Measurements from ENCODE around the gene GANC. TPM values are rescaled to one million over a fixed set of nuclear protein-coding genes. Genes with fewer than 3 reads are reported as not detected.
"Not testable (repeated sequence)": the region's sequence is repeated elsewhere in the genome, so short reads cannot be mapped to it uniquely, and the experiment has no call there.

Gene GANC, protein sequence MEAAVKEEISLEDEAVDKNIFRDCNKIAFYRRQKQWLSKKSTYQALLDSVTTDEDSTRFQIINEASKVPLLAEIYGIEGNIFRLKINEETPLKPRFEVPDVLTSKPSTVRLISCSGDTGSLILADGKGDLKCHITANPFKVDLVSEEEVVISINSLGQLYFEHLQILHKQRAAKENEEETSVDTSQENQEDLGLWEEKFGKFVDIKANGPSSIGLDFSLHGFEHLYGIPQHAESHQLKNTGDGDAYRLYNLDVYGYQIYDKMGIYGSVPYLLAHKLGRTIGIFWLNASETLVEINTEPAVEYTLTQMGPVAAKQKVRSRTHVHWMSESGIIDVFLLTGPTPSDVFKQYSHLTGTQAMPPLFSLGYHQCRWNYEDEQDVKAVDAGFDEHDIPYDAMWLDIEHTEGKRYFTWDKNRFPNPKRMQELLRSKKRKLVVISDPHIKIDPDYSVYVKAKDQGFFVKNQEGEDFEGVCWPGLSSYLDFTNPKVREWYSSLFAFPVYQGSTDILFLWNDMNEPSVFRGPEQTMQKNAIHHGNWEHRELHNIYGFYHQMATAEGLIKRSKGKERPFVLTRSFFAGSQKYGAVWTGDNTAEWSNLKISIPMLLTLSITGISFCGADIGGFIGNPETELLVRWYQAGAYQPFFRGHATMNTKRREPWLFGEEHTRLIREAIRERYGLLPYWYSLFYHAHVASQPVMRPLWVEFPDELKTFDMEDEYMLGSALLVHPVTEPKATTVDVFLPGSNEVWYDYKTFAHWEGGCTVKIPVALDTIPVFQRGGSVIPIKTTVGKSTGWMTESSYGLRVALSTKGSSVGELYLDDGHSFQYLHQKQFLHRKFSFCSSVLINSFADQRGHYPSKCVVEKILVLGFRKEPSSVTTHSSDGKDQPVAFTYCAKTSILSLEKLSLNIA (N-terminal part only)
- 10 to 100 TPM; 27.4 to 27.7 TPM for total RNA-seq

DNA sequence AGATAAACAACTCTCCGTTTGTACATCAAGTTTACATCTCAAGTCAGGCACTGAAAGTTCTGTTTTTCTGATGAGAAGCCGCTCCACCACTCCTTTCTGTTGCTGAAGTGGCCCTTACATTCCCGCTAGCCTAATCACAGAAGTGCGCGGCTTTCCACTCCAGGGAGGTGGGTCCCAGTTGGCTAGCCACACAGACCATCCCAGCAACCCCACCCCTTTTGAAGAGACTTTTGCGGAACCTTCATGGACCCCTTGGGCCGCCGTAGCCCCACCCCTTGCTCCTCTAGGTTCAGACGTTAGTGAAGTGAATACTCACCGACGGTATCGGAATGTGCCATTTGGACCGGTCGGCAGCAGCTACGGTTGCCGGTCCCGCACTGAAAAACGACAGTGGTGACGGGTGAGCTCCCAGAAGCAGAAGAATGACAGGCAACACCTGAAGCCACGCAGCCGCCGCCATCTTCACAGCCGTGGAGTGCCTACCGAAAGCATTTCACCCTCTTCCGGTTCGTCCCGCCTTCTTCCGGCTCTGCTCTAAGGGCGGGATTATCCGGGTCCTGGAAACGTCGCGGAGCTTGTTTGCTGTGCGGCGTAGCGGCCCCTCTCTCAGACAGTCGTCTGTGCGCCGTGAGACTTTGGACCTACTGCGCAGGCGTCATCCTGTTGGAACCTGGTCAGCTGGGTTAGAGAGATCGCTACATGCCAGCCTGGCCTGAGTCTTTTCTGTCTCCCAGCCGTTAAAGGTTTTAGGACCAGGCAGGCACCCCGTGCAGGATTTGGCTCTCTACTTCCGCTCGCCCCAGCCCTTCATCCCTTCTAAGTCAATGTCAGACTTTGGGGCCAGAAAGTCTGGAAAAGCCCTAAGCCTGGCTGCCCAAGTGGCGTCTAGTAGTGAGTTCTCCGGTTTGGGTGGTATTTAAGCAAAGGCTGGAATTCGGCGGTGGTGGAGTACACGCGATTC lies at the start of gene GANC, which contains the start of gene TMEM87A:
Gene GANC (plus strand): TSS at position 263 of the 961 bp plus-strand sequence. CDS start 1,281 bp downstream, outside the sequence.
Gene TMEM87A (minus strand): TSS at position 495 of the 961 bp plus-strand sequence. CDS start 35 bp downstream, at position 460.
- peak; percentile 98 for DNase-seq
- Mint-ChIP-seq H3K4me3 (peak within 1 kb of the TSS; percentile 99), H3K36me3 (ENCODE audit: low read depth) (peaks cover 17% of the 10 kb centered on the region), H3K9me3 (no peaks in the 10 kb centered on the region), H3K27ac (peak within 1 kb of the TSS; percentile 99), H3K4me1 (ENCODE audit: low read depth) (peaks cover 45% of the 10 kb centered on the region), H3K27me3 (ENCODE audit: low read depth) (no peaks in the 10 kb centered on the region)
- CTCF ChIA-PET, result no interaction called here
- intact Hi-C loops (cut with micrococcal nuclease), result loop anchor here (1.0 to 10.0 kb wide), 13 partner anchors 42 to 912 kb away; partner anchors contain the start of genes CCNDBP1, CDAN1, HAUS2 and LRRC57

DNA sequence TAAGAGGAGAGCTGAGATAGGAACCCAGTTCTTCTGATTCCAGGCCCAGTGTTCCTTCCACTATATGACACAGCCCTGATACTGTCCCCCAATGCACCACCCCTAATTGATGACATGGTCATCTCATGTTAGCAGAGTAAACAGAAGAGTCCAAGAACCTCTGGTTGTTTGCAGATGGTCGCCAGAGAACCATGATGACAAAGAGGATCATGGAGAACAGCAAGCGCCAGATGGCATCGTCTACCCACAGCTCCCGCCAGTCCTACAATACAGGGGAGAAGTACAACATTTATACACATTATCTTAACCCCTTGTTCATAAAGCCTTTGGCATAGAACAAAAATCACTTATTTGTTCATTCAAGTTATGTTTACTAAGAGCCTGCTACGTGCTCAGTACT lies 46.4 kb upstream of the GANC start:
- H3K4me1 Mint-ChIP-seq (ENCODE audit: low read depth), result no peaks in the 10 kb centered on the region
- no peaks in the 10 kb centered on the region for H3K27me3 Mint-ChIP-seq (ENCODE audit: low read depth)
- H3K9me3 Mint-ChIP-seq, result no peaks in the 10 kb centered on the region
- H3K27ac Mint-ChIP-seq, result no peak overlapping the region
- no peak overlapping the region for H3K4me3 Mint-ChIP-seq
- intact Hi-C loops (cut with micrococcal nuclease), result no loop called here
- CTCF ChIA-PET, result interaction anchor here (0.7 kb wide), 1 partner anchor 297 kb away, joined by 3 read pairs; no protein-coding TSS in a partner anchor
- H3K36me3 Mint-ChIP-seq (ENCODE audit: low read depth), result peaks cover 11% of the 10 kb centered on the region
- no peak for DNase-seq

DNA sequence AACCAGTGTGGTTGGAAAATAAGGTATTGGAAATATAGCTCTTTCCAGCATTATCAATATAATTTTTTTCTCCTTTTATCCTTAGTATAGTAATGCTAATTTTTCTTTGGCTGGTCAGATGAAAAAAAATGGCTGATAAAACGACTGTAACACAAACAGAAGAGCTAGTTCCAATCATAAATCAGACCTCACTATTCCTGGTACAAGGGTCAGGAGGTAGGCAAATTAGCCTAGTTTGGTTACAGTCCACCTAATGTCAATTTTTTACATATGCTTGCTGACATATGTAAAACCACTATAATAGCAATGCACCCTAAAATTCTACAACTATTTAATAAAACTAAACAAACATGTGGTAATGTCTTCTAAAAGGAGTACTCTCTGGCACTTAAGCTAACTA lies 45.0 kb upstream of the GANC start:
- intact Hi-C loops (cut with micrococcal nuclease), result no loop called here
- Mint-ChIP-seq H3K9me3 (no peaks in the 10 kb centered on the region), H3K4me3 (no peak overlapping the region), H3K36me3 (ENCODE audit: low read depth) (peaks cover 15% of the 10 kb centered on the region), H3K4me1 (ENCODE audit: low read depth) (no peaks in the 10 kb centered on the region), H3K27ac (no peak overlapping the region), H3K27me3 (ENCODE audit: low read depth) (no peaks in the 10 kb centered on the region)
- no peak for DNase-seq
- CTCF ChIA-PET, result interaction anchor here (0.6 to 0.7 kb wide), 2 partner anchors 9 to 14 kb away, joined by 5 to 7 read pairs; no protein-coding TSS in a partner anchor

DNA sequence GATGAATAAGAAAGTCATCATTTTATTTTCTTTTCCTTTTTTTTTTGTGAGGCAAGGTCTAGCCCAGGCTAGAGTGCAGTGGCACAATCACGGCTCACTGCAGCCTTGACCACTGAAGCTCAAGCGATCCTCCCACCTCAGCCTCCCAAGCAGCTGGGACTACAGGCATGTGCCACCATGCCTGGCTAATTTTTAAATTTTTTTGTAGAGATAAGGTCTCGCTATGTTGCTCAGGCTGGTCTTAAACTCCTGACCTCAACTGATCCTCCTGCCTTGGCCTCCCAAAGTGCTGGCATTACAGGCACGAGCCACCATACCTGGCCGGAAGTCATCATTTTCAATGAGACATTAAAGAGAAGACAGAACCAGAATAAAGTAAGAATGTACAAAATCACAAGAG lies 44.0 kb upstream of the GANC start:
- H3K4me3 Mint-ChIP-seq; H3K9me3 Mint-ChIP-seq; H3K27ac Mint-ChIP-seq; H3K4me1 Mint-ChIP-seq (ENCODE audit: low read depth); DNase-seq; H3K27me3 Mint-ChIP-seq (ENCODE audit: low read depth); intact Hi-C loops (cut with micrococcal nuclease): not testable (repeated sequence)
- CTCF ChIA-PET, result interaction anchor here (0.6 to 0.7 kb wide), 3 partner anchors 10 to 36 kb away, joined by 3 to 7 read pairs (median 5); no protein-coding TSS in a partner anchor
- H3K36me3 Mint-ChIP-seq (ENCODE audit: low read depth), result peaks cover 16% of the 10 kb centered on the region

DNA sequence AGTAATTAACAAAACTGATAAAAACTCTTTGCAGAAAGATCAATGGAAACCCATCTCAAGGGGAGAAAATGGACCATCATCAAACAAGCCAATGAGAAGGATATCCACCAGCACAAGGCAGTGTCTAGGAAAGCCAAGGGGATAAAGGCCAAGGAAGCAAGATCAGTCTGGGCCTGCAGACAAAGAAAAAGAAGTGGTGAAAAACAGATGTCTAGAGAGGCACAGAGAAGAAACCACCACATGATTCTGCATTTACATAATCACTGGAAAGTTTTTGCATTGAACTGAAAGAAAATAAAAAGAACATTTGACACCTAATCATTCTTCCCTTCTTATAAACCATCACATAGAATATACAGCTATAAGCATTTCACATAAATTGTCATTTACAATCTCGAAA lies 41.9 kb upstream of the GANC start:
- intact Hi-C loops (cut with micrococcal nuclease), result no loop called here
- CTCF ChIA-PET, result no interaction called here
- H3K9me3 Mint-ChIP-seq, result no peaks in the 10 kb centered on the region
- no peaks in the 10 kb centered on the region for H3K27me3 Mint-ChIP-seq (ENCODE audit: low read depth)
- H3K36me3 Mint-ChIP-seq (ENCODE audit: low read depth), result peaks cover 19% of the 10 kb centered on the region
- DNase-seq, result no peak
- no peak overlapping the region for H3K4me3 Mint-ChIP-seq
- no peak overlapping the region for H3K27ac Mint-ChIP-seq
- no peaks in the 10 kb centered on the region for H3K4me1 Mint-ChIP-seq (ENCODE audit: low read depth)

DNA sequence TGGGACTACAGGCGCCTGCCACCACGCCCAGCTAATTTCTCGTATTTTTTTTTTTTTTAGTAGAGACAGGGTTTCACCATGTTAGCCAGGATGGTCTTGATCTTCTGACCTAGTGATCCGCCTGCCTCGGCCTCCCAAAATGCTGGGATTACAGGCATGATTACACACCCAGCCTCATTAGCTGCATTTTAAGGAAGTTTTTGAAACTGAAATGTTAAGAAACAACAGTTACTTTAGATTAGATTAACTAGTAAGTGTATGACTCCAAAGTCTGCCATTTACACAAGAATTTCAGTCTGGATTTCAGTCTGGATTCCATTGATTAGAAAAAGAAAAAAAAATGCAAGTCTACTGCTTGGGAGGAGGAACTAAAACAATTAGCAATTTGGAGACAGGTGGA lies 40.4 kb upstream of the GANC start:
- intact Hi-C loops (cut with micrococcal nuclease), result no loop called here
- Mint-ChIP-seq H3K27me3 (ENCODE audit: low read depth) (no peaks in the 10 kb centered on the region), H3K27ac (no peak overlapping the region), H3K4me3 (no peak overlapping the region), H3K9me3 (no peaks in the 10 kb centered on the region), H3K36me3 (ENCODE audit: low read depth) (peaks cover 18% of the 10 kb centered on the region), H3K4me1 (ENCODE audit: low read depth) (peaks cover 2% of the 10 kb centered on the region)
- CTCF ChIA-PET, result no interaction called here
- DNase-seq, result no peak

DNA sequence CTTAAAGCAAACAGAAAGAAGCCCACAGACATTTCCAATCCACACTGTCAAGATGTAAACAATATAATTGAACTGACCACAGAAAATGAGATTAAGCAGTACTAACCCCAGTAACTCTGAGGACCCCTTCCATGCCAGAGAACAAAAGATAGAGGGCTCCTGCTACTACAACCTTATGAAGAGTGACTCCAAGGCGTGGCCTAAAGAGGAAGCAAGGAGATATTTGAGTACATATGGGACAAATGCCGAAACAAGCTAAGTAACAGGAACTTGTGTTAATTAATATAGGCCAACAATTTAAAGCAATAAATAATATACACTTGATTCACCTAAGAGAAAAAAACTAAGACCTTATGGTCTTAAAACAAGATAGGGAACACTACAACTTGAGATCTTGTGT lies 39.9 kb upstream of the GANC start:
- Mint-ChIP-seq H3K27ac (no peak overlapping the region), H3K4me3 (no peak overlapping the region), H3K36me3 (ENCODE audit: low read depth) (peaks cover 19% of the 10 kb centered on the region), H3K9me3 (no peaks in the 10 kb centered on the region), H3K27me3 (ENCODE audit: low read depth) (no peaks in the 10 kb centered on the region), H3K4me1 (ENCODE audit: low read depth) (peaks cover 2% of the 10 kb centered on the region)
- intact Hi-C loops (cut with micrococcal nuclease), result no loop called here
- CTCF ChIA-PET, result no interaction called here
- DNase-seq, result no peak

DNA sequence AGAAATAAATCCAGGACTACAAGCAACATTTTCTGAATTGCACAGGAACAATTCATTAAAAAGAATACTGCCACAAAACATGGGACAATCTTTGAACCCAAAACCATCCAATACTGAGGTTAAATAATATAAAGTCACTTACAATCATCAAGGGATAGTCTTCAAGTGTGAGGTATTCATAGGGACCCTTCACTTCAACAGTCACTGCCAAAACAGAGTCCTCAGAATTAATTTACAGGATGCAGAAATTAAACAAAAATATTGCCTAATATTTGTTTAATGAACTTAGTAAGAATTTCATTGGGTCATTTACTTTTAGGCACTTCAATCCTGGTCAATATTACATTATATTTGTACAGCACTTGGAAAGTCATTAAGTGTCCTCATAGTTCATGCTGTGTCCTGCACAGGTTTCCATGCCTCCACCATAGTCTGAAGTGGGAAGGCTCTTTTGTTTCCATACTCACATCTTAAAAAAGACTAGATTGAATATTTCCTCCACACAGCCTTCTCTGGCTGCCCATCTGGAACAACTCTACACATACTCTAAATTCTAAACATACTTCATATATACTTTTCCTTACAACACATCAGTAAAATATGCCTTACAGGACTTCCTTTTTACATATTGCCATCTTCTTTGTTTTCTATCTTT lies 33.3 kb upstream of the GANC start:
- no peak overlapping the region for H3K4me3 Mint-ChIP-seq
- H3K27me3 Mint-ChIP-seq (ENCODE audit: low read depth), result no peaks in the 10 kb centered on the region
- H3K9me3 Mint-ChIP-seq, result no peaks in the 10 kb centered on the region
- no peak for DNase-seq
- CTCF ChIA-PET, result no interaction called here
- intact Hi-C loops (cut with micrococcal nuclease), result no loop called here
- H3K36me3 Mint-ChIP-seq (ENCODE audit: low read depth), result peaks cover 28% of the 10 kb centered on the region
- H3K4me1 Mint-ChIP-seq (ENCODE audit: low read depth), result peaks cover 9% of the 10 kb centered on the region
- H3K27ac Mint-ChIP-seq, result no peak overlapping the region

DNA sequence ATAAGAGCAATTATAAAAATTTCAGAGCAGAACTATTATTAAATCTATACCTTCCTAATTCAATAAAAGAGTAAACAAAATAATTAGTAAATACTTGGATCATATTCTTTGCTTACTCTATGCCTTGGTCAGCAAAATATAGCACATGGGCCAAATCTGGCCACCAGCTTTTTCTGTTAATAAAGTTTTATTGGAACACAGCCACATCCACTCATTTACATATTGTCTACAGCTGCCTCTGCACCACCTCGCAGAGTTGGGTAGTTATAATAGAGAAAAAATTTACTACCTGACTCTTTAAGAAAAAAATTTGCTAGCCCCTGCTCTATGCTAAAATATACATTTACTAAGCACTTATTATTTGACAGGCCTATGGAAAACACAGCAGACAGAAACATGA lies 32.2 kb upstream of the GANC start:
- Mint-ChIP-seq H3K27me3 (ENCODE audit: low read depth) (no peaks in the 10 kb centered on the region), H3K9me3 (no peaks in the 10 kb centered on the region), H3K27ac (no peak overlapping the region), H3K36me3 (ENCODE audit: low read depth) (peaks cover 25% of the 10 kb centered on the region), H3K4me1 (ENCODE audit: low read depth) (peaks cover 11% of the 10 kb centered on the region), H3K4me3 (no peak overlapping the region)
- CTCF ChIA-PET, result no interaction called here
- DNase-seq, result no peak
- intact Hi-C loops (cut with micrococcal nuclease), result no loop called here

DNA sequence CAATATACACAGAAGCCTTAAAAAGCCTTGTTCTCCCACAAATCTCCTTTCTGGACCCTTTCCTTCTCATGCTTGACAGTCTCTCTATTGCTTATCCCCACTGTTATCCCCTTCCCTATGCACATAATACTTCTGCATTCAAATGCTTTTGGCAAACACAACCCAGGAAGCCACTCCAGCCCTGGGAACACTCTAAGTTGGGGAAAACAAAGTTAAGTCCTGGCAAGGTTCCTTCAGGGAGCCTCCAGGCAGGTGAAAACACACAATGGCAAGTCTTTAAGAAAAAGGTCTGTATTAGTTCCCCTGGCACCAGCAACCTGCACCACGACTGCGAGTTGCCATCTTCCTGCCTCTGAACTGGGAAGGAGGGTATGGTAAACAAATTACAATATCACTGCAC lies 19.7 kb upstream of the GANC start:
- CTCF ChIA-PET, result interaction anchor here (0.6 to 1.2 kb wide), 2 partner anchors 8 to 457 kb away, joined by 3 read pairs; no protein-coding TSS in a partner anchor
- intact Hi-C loops (cut with micrococcal nuclease), result no loop called here
- no peak overlapping the region for H3K27ac Mint-ChIP-seq
- peaks cover 1% of the 10 kb centered on the region for H3K9me3 Mint-ChIP-seq
- H3K4me3 Mint-ChIP-seq, result no peak overlapping the region
- no peaks in the 10 kb centered on the region for H3K4me1 Mint-ChIP-seq (ENCODE audit: low read depth)
- H3K27me3 Mint-ChIP-seq (ENCODE audit: low read depth), result no peaks in the 10 kb centered on the region
- DNase-seq, result no peak
- peaks cover 45% of the 10 kb centered on the region for H3K36me3 Mint-ChIP-seq (ENCODE audit: low read depth)

DNA sequence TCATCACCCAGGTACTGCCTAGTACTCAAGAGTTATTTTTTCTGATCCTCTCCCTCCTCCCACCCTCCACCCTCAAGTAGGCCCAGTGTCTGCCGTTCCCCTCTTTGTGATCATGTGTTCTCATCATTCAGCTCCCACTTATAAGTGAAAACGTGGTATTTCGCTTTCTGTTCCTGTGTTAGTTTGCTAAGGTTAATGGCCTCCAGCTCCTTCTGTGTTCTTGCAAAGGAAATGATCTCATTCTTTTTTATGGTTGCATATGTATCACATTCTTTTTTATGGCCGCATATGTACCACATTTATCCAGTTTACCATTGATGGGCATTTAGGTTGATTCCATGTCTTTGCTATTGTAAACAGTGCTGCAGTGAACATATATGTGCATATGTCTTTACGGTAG lies 8.2 kb upstream of the GANC start:
- Mint-ChIP-seq H3K27ac (peak overlapping the region; percentile 51), H3K27me3 (ENCODE audit: low read depth) (no peaks in the 10 kb centered on the region), H3K36me3 (ENCODE audit: low read depth) (peaks cover 44% of the 10 kb centered on the region), H3K9me3 (no peaks in the 10 kb centered on the region), H3K4me3 (no peak overlapping the region), H3K4me1 (ENCODE audit: low read depth) (peaks cover 18% of the 10 kb centered on the region)
- intact Hi-C loops (cut with micrococcal nuclease), result no loop called here
- CTCF ChIA-PET, result interaction anchor here (0.6 kb wide), 1 partner anchor 36 kb away, joined by 3 read pairs; no protein-coding TSS in a partner anchor
- DNase-seq, result no peak

All from activated naive CD4-positive, alpha-beta T cell treated with anti-CD3 and anti-CD28 coated beads for 36 hours (primary cell).